Lower lobe of right lung (tissue), 2 donors: ENCODE results near the gene PARN. TPM values are rescaled to one million over a fixed set of nuclear protein-coding genes. Genes with fewer than 3 reads are reported as not detected.
"Not testable (repeated sequence)": the region's sequence is repeated elsewhere in the genome, so short reads cannot be mapped to it uniquely, and the experiment has no call there.

ENCODE experiments used
- ATAC-seq, 2 donors: fragments of 200-7000 bp; cut with Tn5 transposase; one replicate each; pipeline ENCODE4 v1.9.1; 2020 to 2022; ENCODE audit warnings: mild to moderate bottlenecking in 2 of 2, moderate library complexity in 2 of 2
- DNase-seq: peaks from one replicate; pipeline ENCODE4 v3.0.0-alpha.2; 2020
- H3K27ac ChIP-seq: fragments of 200-600 bp; one replicate; pipeline ENCODE4 v1.8.0; 2022
- H3K27me3 ChIP-seq: fragments of 200-600 bp; one replicate; pipeline ENCODE4 v1.8.0; 2022; ENCODE audit warnings: low read depth
- H3K36me3 ChIP-seq: fragments of 200-600 bp; one replicate; pipeline ENCODE4 v1.8.0; 2022; ENCODE audit warnings: mild to moderate bottlenecking
- H3K4me1 ChIP-seq: fragments of 200-600 bp; one replicate; pipeline ENCODE4 v1.8.0; 2022
- H3K4me3 ChIP-seq: fragments of 200-600 bp; one replicate; pipeline ENCODE4 v1.8.0; 2022; ENCODE audit warnings: mild to moderate bottlenecking
- H3K9me3 ChIP-seq: fragments of 200-600 bp; one replicate; pipeline ENCODE4 v1.8.0; 2022
- intact Hi-C: fragments of 100-400 bp; cut with DNase I; formaldehyde crosslinking; loops from one replicate; pipeline ENCODE4 v1.11.0; 2022
- total RNA-seq: library from RNA; stranded (reverse); fragmentation: NEBNext Ultra II Directional; extraction: Animal tissue kit (Norgen Biotek cat#: 25700); gene quantifications from one replicate; pipeline ENCODE4 v1.2.1, GENCODE V29; 2021
- TF ChIP-seq, protein P1 (sequence below): fragments of 200-600 bp; IDR thresholded peaks from one replicate; pipeline ENCODE4 v1.8.0; 2022; ENCODE audit warnings: antibody characterized with exemption, mild to moderate bottlenecking
- donor health status: DM: no; HTN: yes; CAD: no; lungs with severe emphysema.

PARN gene
- total RNA-seq, 1 donor from 2014 or later: 35.7 TPM

DNA sequence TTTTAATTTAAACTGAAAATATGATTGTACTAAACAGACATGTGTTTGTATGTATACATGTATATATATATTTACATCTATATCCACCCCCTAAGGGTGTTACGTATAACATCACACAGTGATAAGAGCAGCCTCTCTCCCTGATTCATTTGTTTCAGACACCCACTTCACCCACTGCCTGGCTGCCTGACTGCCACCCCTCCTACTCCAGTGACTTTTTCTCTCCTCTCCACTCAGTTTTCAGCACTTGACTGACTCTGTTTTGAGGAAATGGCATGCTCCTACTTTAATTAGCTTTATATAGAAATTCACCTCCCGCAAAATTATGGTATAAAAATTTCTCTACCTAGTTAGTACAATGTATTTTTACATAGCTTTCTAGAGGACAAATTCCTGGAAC, 22.7 kb upstream of the PARN start:
- ATAC-seq: no peak
- H3K4me3 ChIP-seq: no peak overlapping the region
- DNase-seq: no peak
- H3K9me3 ChIP-seq: no peaks in the 10 kb centered on the region
- TF ChIP-seq, protein P1, sequence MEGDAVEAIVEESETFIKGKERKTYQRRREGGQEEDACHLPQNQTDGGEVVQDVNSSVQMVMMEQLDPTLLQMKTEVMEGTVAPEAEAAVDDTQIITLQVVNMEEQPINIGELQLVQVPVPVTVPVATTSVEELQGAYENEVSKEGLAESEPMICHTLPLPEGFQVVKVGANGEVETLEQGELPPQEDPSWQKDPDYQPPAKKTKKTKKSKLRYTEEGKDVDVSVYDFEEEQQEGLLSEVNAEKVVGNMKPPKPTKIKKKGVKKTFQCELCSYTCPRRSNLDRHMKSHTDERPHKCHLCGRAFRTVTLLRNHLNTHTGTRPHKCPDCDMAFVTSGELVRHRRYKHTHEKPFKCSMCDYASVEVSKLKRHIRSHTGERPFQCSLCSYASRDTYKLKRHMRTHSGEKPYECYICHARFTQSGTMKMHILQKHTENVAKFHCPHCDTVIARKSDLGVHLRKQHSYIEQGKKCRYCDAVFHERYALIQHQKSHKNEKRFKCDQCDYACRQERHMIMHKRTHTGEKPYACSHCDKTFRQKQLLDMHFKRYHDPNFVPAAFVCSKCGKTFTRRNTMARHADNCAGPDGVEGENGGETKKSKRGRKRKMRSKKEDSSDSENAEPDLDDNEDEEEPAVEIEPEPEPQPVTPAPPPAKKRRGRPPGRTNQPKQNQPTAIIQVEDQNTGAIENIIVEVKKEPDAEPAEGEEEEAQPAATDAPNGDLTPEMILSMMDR: no peak
- intact Hi-C loops: no loop called here
- no peaks in the 10 kb centered on the region for H3K27me3 ChIP-seq
- H3K36me3 ChIP-seq: peaks cover 99% of the 10 kb centered on the region
- peaks cover 21% of the 10 kb centered on the region for H3K4me1 ChIP-seq
- no peak overlapping the region for H3K27ac ChIP-seq

DNA sequence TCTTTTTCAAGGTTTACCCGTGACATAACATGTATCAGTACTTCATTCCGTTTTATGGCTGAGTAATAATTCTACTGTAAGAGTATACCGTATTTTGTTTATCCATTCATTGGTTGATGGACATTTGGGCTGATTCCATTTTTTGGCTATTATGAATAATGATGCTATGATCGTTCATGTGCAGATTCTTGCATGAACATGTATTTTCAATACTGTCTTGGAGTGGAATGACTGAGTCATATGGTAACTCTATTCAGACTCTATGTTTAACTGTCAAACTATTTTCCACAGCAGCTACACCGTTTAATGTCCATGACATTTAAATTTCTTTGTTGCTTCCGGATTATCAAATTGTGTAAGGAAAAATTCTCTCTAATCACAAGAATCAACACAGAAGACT, 20.6 kb upstream of the PARN start:
- Histone ChIP-seq H3K27me3 (no peaks in the 10 kb centered on the region), H3K9me3 (no peaks in the 10 kb centered on the region), H3K4me1 (peaks cover 4% of the 10 kb centered on the region), H3K27ac (no peak overlapping the region), H3K4me3 (no peak overlapping the region), H3K36me3 (peaks cover 98% of the 10 kb centered on the region)
- no peak for ATAC-seq
- intact Hi-C loops: no loop called here
- TF ChIP-seq, protein P1: no peak
- DNase-seq: no peak

DNA sequence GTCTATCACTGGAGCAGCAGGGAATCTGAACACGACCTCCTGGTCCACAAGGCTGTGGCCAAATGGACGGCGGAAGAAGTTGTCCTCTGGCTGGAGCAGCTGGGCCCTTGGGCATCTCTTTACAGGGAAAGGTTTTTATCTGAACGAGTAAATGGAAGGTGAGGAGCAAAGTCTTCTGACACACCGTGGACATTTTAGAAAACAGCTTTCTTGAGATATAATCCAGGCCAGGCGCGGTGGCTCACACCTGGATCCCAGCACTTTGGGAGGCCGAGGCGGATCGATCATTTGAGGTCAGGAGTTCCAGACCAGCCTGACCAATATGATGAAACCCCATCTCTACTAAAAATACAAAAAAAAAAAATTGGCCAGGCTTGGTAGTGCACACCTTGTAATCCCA, 19.8 kb upstream of the PARN start:
- H3K27ac ChIP-seq: no peak overlapping the region
- ATAC-seq (no peak), DNase-seq (no peak)
- peaks cover 98% of the 10 kb centered on the region for H3K36me3 ChIP-seq
- no peaks in the 10 kb centered on the region for H3K27me3 ChIP-seq
- TF ChIP-seq, protein P1: no peak
- no peaks in the 10 kb centered on the region for H3K4me1 ChIP-seq
- H3K9me3 ChIP-seq: no peaks in the 10 kb centered on the region
- intact Hi-C loops: no loop called here
- no peak overlapping the region for H3K4me3 ChIP-seq

DNA sequence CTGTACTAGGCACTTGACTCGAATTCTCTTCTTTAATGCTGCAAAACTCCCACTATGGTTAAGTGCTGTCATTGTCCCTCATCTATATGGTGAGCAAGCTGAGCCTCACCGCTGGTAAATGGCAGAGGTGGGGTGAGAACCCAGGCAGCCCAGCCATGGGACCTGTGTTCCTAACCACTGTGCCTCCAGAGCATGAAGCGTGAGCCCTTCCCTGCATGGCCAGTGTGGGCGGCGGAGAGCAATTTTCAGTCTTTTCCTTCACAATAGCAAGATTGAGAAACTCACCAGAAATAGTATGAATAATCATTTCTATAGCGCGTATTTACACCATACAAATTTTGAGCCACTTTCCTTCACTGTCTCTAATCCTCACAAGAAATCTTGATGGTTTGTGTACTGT, 11.9 kb upstream of the PARN start:
- TF ChIP-seq, protein P1: no peak
- no peaks in the 10 kb centered on the region for H3K9me3 ChIP-seq
- H3K36me3 ChIP-seq: peaks cover 70% of the 10 kb centered on the region
- intact Hi-C loops: no loop called here
- DNase-seq (no peak), ATAC-seq (peak; percentile 13 to 31)
- peaks cover 17% of the 10 kb centered on the region for H3K4me1 ChIP-seq
- no peak overlapping the region for H3K4me3 ChIP-seq
- no peaks in the 10 kb centered on the region for H3K27me3 ChIP-seq
- no peak overlapping the region for H3K27ac ChIP-seq

DNA sequence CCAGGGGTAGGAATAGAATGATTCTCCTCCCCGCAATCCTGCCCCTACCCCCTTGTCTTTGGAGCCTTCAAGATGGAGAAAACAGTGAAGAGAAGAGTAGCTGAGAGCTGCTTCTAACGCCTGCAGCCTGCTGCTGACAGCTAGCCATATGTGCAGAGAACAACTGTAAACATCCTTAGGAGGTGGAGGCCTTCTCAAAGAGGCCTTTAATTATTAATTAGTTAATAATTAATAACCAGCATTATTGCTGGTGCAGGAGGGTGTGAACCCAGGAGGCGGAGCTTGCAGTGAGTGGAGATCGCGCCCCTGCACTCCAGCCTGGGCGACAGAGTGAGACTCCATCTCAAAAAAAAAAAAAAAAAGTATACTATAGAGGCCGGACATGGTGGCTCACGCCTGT, 11.1 kb upstream of the PARN start:
- intact Hi-C loops: no loop called here
- Histone ChIP-seq H3K4me3 (no peak overlapping the region), H3K4me1 (peaks cover 20% of the 10 kb centered on the region), H3K9me3 (no peaks in the 10 kb centered on the region), H3K27me3 (no peaks in the 10 kb centered on the region), H3K27ac (no peak overlapping the region), H3K36me3 (peaks cover 63% of the 10 kb centered on the region)
- DNase-seq (no peak), ATAC-seq (peak in 1 of 2 donors; percentile 20)
- TF ChIP-seq, protein P1: no peak

DNA sequence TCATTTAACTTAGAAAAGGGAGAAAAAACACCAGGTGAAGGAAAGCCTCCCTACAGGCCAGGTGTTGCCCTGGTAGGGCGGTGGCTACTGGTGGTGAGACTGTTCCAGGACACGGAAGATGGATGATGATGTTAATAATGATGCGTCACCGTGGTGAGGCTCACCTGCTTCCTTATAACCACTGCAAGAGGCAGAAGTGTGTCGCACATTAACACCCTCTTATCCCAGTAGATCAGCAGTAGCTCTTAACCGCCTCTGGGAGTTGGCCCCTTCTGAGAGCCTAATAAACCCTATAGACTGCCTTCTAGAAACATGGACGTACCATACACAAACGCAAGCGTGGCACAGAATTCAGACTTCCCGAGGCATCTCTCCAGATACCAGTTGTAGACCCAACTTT, 10.5 kb upstream of the PARN start:
- Histone ChIP-seq H3K27ac (no peak overlapping the region), H3K4me3 (no peak overlapping the region), H3K36me3 (peaks cover 56% of the 10 kb centered on the region), H3K9me3 (no peaks in the 10 kb centered on the region), H3K4me1 (peaks cover 27% of the 10 kb centered on the region), H3K27me3 (no peaks in the 10 kb centered on the region)
- DNase-seq (no peak), ATAC-seq (no peak)
- intact Hi-C loops: no loop called here
- TF ChIP-seq, protein P1: no peak

DNA sequence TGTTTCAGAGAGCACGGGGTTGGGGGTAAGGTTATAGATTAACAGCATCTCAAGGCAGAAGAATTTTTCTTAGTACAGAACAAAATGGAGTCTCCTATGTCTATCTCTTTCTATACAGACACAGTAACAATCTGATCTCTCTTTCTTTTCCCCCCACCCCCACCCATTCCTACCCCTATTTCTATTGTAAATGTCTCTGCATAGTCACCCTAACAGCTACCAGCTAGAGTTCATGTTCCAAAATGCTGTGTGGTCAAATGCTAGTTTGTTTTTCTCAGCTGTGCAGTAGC, 6.8 kb upstream of the PARN start:
- H3K9me3 ChIP-seq, H3K4me3 ChIP-seq, H3K27me3 ChIP-seq, intact Hi-C loops, DNase-seq, ATAC-seq: not testable (repeated sequence)
- Histone ChIP-seq H3K36me3 (peaks cover 36% of the 10 kb centered on the region), H3K4me1 (peaks cover 47% of the 10 kb centered on the region), H3K27ac (peak overlapping the region; percentile 51)

DNA sequence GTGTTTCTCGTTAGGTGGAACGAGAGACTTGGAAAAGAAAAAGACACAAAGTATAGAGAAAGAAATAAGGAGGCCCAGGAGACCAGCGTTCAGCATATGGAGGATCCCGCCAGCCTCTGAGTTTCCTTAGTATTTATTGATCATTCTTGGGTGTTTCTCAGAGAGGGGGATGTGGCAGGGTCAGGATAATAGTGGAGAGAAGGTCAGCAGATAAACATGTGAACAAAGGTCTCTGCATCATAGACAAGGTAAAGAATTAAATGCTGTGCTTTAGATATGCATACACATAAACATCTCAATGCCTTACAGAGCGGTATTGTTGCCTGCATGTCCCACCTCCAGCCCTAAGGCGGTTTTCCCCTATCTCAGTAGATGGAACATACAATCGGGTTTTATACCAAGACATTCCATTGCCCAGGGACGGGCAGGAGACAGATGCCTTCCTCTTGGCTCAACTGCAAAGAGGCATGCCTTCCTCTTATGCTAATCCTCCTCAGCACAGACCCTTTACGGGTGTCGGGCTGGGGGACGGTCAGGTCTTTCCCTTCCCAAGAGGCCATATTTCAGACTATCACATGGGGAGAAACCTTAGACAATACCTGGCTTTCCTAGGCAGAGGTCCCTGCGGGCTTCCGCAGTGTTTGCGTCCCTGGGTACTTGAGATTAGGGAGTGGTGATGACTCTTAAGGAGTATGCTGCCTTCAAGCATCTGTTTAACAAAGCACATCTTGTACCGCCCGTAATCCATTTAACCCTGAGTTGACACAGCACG, 6.3 kb upstream of the PARN start:
- H3K27ac ChIP-seq: peak overlapping the region; percentile 93
- DNase-seq: peak; percentile 59
- H3K4me1 ChIP-seq: peaks cover 47% of the 10 kb centered on the region

More for the DNA sequence above, 6.3 kb upstream of the PARN start:
- peaks cover 36% of the 10 kb centered on the region for H3K36me3 ChIP-seq
- ATAC-seq, H3K27me3 ChIP-seq, intact Hi-C loops, H3K9me3 ChIP-seq, H3K4me3 ChIP-seq: not testable (repeated sequence)
